ENCODE data around the gene BCAS3.
"Not testable (repeated sequence)": the region's sequence is repeated elsewhere in the genome, so short reads cannot be mapped to it uniquely, and the experiment has no call there.

The BCAS3 gene

DNA sequence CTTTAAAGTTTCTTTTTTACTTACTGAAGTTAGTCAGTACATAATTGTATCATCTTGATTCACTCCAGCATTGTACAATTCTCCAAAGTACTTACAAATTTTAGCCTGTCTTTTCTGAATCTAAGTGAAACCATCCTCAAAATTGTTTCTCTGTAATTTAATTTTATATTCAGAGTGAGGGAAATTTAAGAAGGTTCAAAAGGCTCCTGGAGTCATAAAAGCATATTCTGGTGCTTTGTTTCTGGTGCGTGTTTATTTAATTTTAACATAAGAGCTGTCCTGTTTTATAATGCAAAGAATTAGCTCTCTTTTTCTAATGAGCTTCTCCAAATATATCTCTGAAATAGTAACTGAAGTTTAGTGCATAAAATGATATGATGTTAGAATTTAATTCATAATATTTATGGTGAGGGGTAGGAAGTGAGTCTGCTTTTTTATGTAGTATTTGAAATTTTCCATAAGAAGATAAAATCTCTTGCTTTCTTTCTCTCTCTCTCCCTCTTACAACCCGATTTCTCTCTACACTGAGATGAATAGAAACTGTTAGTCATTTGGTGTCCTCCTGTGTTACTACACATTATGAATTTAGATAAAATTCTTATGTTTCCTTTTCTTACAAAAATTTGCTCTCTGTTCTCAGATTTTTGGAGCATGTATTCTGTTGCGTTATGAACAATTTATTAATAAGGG lies 339.8 kb downstream of the BCAS3 start:
- no peak for DNase-seq

DNA sequence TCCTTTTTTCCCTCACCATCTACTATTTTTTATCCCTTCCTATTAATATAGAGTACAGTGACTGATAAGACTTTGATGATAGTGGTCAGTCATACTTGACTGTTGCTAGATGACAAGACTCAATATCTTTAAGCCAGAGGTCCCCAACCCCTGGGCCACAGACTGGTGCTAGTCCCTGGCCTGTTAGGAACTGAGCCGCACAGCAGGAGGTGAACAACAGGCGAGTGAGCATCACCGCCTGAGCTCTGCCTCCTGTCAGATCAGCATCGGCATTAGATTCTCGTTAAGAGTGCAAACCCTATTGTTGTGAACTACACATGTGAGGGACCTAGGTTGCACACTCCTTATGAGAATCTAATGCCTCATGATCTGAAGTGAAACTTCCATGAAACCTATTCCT lies 341.3 kb downstream of the BCAS3 start:
- DNase-seq: no peak

DNA sequence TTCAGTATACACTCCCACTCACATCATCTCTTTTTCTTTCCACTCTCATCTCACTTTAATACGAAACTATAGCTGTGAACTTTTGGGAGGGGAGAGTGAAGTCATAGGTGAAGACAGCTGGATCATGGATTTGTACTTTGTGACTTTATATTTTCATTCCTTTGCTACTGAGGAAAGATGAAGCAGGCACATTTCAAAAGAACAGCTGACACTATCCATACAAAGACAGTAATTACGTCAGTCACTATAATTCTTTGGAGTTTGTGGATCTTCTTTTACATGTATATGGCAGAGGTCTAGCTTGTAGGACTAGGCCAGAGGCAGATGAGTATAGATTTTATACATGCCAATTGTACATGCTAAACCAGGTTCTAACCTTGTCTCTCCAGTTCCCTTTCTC lies 346.3 kb downstream of the BCAS3 start:
- no peak for DNase-seq

DNA sequence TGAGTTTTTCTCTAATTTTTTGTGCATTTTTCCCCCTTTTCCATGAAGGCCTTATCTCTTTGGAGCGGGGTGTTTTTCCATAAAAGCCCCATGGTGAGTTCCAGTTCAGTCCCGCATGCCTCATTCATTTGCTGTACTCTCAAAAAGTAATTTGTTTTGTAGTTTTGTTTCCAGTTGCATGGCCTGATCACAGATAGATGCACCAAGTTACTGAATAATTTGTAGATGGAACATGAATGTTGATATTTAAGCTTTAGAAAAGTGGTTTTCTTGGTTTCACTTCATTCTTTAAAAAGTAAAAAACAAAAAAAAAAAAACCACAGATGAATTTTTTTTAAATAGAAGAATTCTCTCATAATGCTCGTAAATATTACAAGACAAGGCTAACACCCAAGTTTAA lies 349.2 kb downstream of the BCAS3 start:
- no peak for DNase-seq

DNA sequence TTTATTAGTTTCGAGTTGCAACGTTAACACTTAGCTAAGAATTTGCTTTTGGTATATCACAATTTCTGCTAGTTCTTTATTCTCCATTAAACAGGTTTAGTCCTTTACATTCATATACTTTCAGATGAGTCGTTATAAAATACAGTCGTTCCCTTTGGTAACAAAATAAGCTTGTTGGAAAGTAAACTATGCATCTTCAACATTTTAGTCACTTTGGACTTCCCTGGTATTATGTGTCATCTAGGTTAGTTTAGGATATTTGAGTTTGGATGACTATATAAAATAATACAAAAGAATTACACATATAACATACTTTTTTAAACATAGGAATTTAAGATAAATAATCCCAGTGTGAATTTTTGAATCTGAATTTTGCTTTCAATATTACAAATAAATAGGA lies 351.5 kb downstream of the BCAS3 start:
- no peak for DNase-seq

DNA sequence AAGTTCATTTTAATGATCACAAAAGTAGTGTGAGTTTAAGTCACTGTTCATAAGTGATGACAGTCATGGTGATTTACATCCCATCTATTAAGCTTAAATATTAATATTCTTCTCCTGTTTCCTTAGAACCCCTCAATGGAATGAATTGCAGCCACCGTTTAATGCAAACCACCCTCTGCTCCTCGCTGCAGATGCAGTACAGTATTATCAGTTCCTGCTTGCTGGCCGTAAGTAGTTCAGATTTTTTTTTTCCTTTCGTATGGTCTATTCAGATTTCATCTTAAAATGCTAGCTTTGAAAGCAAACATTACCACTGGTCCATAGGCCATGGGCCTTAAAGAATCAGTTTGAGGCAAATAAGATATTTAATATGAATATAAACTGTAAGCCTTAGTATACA lies 363.0 kb downstream of the BCAS3 start:
- no peak for DNase-seq

DNA sequence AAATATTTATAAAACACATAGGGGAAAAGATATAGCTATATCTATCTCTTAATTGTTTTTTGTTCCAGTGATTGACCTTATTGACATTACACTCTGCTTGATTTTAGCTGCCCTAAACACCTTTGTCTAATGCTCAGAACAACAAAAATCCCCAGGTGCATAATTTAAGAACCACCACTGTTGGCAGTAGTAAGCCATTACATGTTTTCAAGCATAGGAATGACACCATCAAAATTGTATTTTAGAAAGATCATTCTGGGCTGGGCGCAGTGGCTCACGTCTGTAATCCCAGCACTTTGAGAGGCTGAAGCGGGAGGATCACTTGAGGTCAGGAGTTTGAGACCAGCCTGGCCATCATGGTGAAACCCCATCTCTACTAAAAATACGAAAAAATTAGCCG lies 364.7 kb downstream of the BCAS3 start:
- not testable (repeated sequence) for DNase-seq

DNA sequence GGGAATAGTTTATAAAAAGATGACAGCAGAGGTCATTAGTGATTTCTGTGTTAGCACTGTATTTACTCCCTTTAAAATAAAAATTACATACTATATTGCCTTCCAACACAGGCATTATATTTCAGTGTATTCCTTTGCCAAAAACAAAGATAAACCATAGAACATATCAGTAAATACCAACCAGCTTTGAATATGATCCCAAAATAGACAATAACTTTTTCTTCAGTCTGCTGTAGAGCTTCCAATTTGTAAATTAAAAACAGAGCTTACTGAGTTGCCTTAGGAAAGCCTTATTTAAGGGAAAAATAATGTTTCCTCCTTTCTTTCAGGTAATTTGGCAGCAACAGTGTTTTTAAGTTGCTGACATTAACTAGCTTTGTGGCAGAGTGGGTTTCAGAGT lies 369.9 kb downstream of the BCAS3 start:
- no peak for DNase-seq

DNA sequence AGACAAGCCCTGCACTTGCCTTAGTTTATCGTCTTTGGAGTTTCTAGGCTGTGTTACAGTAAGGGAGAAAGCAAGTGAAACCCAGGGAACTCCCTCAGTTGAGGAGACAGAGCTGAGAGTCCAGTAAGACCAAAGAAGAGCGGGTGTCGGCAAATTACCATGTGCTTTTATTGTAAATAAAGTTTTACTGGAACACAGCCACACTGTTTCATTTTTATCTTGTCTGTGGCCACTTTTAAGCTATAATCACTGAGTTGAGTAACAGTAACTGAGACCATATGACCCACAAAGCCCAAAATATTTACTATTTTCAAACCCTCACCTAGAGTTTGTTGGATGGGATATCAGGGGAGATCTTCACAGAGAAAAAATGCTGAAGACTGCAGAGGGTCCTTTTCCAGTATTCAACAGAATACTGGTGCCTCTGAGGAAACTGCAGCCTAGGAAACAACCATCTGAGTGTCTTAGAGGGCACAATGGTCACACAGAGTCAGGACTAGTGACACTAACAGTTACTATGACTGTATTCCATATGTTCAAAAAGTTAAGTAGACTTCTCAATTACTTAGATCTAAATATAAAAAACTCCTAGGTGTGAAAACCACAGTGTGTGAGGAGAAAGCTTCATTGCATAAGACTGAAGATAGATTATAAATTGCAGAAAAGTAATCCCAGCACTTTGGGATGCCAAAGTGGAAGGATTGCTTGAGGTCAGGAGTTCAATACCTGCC lies 370.9 kb downstream of the BCAS3 start:
- no peak for DNase-seq

DNA sequence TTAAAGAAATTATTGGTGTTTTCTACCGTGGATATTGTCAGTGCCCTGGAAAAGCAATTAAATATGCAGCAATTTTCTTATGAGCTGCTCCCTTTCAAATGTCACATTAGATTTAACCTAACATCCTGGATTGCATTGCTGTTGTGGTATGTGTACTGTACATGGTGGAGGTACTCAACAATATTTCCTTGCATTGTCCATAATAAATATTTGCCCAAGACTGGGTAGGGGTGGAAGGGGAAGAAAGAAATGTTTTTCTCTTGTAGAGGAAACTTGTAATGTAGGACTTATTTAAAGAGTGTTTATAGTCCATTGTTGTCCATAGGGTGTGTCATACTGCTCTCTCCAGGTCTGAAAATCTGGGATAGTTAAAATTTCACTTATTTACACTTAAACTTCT lies 375.8 kb downstream of the BCAS3 start:
- no peak for DNase-seq

DNA sequence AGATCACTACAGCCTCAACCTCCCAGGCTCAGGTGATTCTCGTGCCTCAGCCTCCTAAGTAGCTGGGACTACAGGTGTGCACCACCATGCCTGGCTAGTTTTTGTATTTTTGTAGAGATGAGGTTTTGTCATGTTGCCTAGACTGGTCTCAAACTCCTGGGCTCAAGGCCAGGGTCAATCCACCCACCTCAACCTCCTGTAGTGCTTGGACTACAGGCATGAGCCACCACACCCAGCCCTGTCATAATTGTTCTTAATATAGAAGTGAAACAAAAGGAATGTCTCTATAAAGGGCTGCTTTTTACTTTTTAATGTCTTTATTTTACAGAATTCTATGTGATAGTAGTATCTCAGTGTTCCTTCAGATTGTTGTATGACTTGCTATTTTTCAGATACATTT lies 376.8 kb downstream of the BCAS3 start:
- no peak for DNase-seq

DNA sequence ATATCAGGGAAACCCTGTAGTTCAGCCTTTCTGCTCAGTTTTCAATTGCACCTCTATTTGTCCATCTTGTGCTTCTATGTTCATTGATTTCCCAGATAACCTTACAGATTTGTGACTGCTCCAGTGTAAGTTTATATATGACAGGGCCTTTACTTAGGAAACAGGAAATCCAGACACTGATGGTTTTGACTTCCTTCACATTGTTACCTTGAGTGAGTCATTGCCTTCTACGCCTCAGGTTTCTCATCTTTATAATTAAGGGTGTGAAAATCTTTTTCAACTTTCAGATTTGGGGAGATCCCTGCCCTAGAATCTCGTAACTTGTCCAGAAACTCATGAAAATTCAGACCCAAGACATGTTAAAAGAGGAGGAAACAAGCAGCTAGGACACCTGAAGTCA lies 379.6 kb downstream of the BCAS3 start:
- no peak for DNase-seq

DNA sequence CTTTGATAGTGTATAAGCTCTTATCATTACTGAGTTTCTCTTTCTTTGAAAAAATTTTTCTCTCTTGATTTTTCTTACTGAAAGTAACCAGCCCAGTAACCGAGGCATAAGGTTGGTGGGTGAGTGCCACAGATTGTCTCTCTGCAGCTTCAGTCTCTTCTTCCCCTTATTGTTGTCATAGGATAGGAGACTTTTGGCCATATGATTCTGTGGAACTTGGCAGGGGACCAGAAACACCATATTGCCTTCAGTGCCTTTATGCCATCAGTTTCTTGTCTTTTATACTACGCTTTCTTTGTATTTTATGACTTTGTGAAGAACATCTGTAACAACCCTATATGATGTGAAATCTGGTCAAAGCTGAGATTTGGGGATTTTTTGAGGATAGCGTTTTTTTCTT lies 380.4 kb downstream of the BCAS3 start:
- peak; percentile 48 for DNase-seq

DNA sequence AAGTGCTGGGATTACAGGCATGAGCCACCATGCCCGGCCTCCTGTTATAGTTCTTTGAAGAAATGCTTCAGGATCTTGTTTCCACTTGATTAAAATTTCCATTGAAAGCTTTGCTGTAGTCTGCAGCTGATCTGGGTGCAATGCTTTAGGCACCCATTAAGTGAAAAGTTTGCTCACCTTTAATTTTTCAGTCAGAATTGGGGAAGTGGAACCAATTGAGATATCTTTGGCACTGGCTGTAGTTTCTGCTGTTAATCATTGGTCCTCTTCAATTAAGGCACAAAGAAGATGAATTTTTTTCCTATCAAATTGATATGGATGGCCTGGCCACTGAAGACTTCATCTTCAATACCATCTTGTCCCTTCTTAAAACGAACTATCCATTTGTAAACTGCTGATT lies 385.9 kb downstream of the BCAS3 start:
- no peak for DNase-seq

DNA sequence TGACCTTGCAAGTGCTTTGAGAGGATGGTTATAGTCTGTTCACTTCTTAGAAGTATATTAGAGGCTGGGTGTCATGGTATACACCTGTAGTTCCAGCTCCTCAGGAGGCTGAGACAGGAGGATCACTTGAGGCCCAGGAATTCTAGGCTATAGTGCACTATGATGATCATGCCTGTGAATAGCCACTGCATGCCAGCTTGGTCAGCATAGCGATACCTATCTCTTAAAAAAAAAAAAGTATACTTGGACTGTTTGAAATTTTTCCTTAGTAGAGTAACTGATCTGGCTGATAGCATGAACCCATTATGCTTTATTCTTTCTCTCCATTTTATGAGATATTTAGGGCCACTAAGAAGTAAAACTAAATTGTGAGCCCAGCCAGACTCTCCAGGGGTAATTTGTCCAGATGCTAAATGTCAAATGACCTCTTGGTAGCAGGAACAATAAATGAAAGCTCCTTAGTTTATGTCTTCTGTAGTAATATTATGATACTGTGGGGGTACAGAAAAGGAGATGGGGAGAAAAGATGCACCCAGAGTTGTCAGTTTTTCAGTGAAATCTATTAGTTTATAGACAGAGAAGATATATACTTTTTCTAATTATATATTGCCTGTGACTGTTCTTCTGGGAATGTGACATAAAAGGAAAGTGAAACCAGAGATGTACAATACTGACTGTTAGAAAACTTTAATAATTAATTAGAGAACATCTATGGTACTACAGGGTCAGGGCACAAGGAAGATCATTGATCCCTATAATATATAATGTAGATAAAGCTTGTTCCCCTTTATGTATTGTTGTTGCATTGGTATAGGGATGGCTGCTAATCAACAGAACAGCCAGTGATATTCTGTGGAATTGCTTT lies 386.7 kb downstream of the BCAS3 start:
- no peak for DNase-seq

DNA sequence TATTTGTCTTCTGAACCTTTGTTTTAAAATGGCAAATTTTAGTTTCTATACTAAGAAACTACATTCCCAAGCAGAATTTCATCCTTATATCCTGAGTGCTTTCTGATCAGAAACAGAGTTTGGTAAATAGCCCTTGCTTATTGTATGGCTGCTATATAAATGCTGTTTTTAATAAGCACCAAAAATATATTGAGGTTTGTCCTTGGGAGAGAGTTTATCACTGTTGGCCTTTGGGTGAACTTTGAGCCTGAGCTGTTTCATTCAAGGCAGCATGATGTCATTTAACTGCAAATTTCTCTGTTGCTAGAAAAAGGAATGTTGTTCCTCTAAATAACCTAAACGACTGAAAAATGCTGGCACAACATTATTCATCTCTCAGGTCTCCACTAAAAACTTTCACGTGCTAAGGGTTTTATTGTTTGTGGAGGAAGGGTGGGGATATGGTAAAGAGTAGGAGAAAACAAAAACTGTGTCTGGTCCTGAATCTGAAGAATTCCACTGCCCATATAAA lies 387.7 kb downstream of the BCAS3 start:
- DNase-seq: no peak

DNA sequence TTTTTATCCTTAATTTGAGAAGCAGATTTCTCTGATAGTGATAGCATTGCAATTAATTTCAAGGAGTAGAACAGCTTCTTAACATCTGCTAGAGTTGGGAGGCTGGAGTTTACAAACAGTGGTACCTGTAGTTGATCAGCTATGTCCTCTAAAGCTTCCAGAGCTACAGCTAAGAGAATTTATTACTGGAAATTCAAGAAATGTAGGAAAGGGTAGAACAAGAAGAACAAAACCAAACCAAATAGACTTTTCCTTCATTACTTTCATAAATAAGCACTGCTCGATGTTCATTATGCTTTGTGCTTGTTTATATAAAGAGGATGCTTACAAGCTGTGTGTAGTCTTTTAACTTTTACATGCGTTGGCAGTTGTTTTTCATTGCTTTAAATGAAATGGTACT lies 388.4 kb downstream of the BCAS3 start:
- no peak for DNase-seq

DNA sequence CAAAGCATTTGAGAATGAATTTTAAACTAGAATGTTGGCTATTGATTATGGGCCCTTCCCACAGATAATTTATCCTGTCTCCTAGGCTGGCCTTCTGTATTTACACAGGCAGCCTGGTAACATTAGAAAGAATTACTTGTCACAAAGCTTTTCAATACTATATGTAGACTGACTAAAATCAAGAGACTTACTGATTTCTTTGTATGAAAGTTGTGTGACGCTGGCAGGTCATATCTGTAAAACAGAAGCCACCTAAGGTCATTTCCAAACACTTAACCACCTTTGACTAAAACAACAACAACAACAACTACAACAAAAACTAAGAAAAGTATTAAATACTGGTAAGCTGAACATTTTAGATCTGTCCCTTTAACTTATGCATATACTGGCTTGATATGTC lies 393.0 kb downstream of the BCAS3 start:
- no peak for DNase-seq

DNA sequence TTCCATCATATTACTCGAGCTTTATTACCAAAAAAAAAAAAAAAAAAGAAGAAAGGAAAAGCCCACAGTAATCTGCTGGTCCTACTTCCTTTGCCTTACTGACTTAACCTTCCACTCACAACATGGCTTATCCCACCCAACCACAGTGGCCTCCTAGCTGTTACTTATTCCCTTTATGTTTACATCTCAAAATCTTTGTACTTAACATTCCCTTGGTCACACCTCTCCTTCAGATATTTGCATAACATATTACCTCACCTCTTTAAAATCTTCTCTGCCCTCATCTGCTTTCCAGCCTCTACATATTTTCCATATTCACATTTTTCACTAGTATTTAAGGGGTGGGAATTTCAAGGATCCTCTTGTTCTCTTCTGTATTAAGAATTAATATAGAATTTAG lies 395.0 kb downstream of the BCAS3 start:
- DNase-seq: no peak

DNA sequence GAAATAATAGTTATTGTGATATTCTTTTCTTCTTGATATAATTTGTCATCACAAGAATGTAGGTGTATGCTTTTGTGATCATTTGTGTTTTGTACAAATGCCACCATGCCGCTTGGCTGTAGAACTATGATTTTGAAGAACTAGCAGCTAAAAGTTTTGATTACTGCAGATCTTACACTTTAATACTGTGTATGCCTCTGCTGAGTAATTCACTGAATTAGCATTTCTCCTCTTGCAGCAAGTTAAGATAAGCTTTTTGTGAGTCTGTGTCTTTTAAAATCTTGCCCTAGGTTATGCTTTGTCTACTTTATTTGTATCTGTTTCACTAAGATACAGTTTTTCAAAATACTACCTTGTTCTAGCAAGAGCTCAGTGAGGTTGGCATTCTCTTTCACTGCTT lies 395.5 kb downstream of the BCAS3 start:
- DNase-seq: no peak

DNA sequence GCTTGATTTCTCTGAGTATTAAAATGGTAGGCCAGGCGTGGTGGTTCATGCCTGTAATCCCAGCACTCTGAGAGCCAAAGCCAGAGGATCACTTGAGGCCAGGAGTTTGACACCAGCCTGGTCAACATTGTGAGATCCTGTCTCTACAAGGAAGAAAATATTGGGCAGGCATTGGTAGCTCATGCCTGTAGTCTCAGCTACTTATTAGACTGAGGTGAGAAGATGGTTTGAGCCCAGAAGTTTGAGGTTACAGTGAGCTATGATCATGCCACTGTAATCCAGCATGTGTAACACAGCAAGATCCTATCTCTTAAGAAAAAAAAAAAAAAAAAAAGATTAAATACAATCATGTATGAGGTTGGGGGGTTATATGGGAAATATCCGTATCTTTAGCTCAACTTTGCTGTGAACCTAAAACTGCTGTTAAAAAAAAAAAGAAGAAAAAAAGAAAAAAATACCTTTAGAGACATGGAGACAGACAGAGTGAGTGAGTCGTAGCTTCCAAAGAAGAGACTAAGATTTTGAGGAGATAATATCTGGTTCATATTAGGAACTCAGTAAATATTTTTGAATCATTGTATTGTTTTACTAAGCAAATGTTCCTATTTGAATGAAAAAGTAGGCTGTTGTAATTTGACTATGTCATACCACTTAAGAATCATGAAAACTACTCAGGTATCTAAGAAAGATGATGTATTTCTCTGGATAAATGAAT lies 396.3 kb downstream of the BCAS3 start:
- DNase-seq: no peak

DNA sequence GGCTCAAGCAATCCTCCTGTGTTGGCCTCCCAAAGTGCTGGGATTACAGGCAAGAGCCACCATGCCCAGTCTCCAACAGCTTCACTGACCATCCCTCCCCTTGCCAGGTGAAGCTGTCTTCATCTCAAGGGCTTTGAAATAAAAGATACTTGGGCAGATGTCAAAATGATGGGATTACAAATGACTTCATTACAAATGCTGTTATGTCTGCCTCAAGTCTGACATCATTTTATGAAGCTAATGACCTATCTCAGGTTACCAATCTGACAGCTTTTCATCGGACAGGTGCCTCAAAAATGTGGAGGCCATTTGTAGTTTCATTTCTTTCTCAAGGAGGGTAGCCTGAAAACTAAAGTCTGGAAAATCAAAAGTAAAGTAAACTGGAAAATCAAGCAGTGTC lies 398.3 kb downstream of the BCAS3 start:
- DNase-seq: no peak

DNA sequence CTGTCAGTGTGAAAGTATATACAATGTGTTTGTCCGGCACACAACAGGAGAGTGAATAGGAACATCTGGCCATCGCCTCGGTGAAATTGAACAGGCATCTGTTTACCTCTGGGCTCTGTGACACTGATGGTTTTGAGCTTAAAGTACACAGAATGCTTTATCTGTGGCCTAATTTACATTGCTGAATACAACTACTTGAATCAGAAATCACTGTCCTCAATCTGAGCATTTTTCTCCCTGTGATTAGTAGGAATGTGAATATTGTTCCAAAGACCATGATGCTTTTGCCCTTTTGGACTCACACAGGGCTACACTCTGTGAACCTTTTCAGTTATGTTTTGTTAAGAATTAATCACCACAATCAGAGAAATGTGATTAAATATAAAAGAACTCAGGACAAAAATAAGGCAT lies 399.0 kb downstream of the BCAS3 start:
- DNase-seq: no peak
